Kidney (tissue), 14 donors: ENCODE measurements around the gene DBNL. TPM values are rescaled to one million over a fixed set of nuclear protein-coding genes. Genes with fewer than 3 reads are reported as not detected.

ENCODE experiments used
- DNase-seq, 5 donors: peaks; one replicate each; pipeline ENCODE4 v3.0.0-alpha.2; 2013 to 2020
- FAIRE-seq: peaks from 2 replicates; lab custom pipeline; 2012; peaks lifted over from hg19 to GRCh38; lab: Jason Lieb, UNC
- H3K27ac ChIP-seq, 2 donors: one replicate each; pipeline ENCODE4 v1.7.0; 2013; ENCODE audit warnings: low read depth in 2 of 2, low read length in 2 of 2, inconsistent platforms in 1 of 2
- H3K27me3 ChIP-seq: one replicate; pipeline ENCODE4 v1.7.1; 2013; ENCODE audit warnings: low read length, inconsistent platforms; ENCODE audit not compliant: control insufficient read depth, insufficient read depth
- H3K36me3 ChIP-seq, 3 donors: one replicate each; pipeline versions ENCODE4 v1.7.0 to v1.7.1; 2013; ENCODE audit warnings: low read length in 3 of 3, control low read depth in 1 of 3, inconsistent platforms in 1 of 3; ENCODE audit not compliant: insufficient read depth in 3 of 3, control insufficient read depth in 2 of 3
- H3K4me1 ChIP-seq, 3 donors: one replicate each; pipeline versions ENCODE4 v1.7.0 to v1.7.1; 2013; ENCODE audit warnings: low read length in 3 of 3, inconsistent platforms in 1 of 3, low read depth in 1 of 3; ENCODE audit not compliant: control insufficient read depth in 2 of 3, insufficient read depth in 2 of 3
- H3K4me3 ChIP-seq, 3 donors: one replicate each; pipeline versions ENCODE4 v1.7.0 to v1.8.1; 2013; ENCODE audit warnings: low read length in 3 of 3, control low read depth in 1 of 3, inconsistent platforms in 1 of 3
- H3K9ac ChIP-seq, 3 donors: one replicate each; pipeline versions ENCODE4 v1.7.0 to v1.7.1; 2013; ENCODE audit warnings: low read length in 3 of 3, control low read depth in 1 of 3, inconsistent platforms in 1 of 3
- H3K9me3 ChIP-seq, 3 donors: one replicate each; pipeline versions ENCODE4 v1.7.0 to v1.7.1; 2013; ENCODE audit warnings: low read length in 3 of 3, control low read depth in 1 of 3, inconsistent platforms in 1 of 3; ENCODE audit not compliant: control insufficient read depth in 2 of 3, insufficient read depth in 1 of 3
- intact Hi-C: fragments of 100-400 bp; cut with DNase I; formaldehyde crosslinking; loops from one replicate; pipeline ENCODE4 v1.11.1; 2022
- polyA plus RNA-seq: library from polyadenylated mRNA; stranded (reverse); fragments of 350-450 nt; fragmentation: Illumina TruSeq; extraction: RNeasy Lipid Tissue Mini Kit (QIAGEN cat#74804); gene quantifications from one replicate; pipeline ENCODE4 v1.2.3, GENCODE V29; 2014; ENCODE audit warnings: low read depth, low replicate concordance; ENCODE audit not compliant: insufficient read depth
- total RNA-seq: library from RNA; stranded (reverse); fragmentation: NEBNext Ultra II Directional; extraction: Animal tissue kit (Norgen Biotek cat#: 25700); gene quantifications from one replicate; pipeline ENCODE4 v1.2.1, GENCODE V29; 2021
- TF ChIP-seq, protein P1 (sequence below): IDR thresholded peaks from 3 replicates; pipeline ENCODE4 v1.5.1; 2012; ENCODE audit warnings: mild to moderate bottlenecking, moderate library complexity, borderline replicate concordance; ENCODE audit not compliant: insufficient read depth; ENCODE audit errors: extremely low read depth
- donor health status: control.
- donor health status: control.
- donor health status: control.
- donor health status: control.
- donor health status: control.
- donor health status: DM: yes; HTN: yes; CAD: no.
- donor health status: Normal renal cell carcinoma (clear cell type).

DBNL gene
- total and polyA plus RNA-seq, 2 donors from 2014 or later: 85.9 to 103 TPM

DNA sequence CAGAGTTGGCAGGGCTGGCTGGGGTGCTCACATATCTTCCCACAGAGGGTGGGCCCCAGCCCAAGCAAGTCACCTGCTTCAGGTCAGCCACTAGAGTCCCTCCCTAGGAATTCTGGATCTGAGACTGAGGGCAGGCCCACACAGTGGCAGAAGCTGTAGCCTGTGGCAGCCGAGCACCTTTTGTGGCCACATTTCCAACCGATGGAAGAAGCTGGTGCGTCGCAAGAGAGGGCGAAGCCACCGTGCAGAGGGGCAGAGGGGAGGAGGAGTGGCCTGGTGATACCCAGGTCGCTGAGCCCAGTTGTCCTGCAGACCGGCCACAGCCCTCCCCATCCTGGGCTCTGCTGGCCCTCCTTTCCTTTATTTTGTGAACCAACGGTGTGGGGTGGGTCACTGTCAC lies 32.6 kb downstream of the DBNL start:
- Histone ChIP-seq H3K9me3 (no peaks in the 10 kb centered on the region), H3K4me3 (no peak overlapping the region), H3K9ac (no peak overlapping the region), H3K27me3 (no peaks in the 10 kb centered on the region), H3K4me1 (peaks cover 3 to 55% (median 51%) of the 10 kb centered on the region in 3 donors), H3K27ac (no peak overlapping the region), H3K36me3 (peaks cover 2 to 47% (median 7%) of the 10 kb centered on the region in 3 donors)
- FAIRE-seq (no peak), DNase-seq (peak in 1 of 5 donors; percentile 61)
- TF ChIP-seq, protein P1, sequence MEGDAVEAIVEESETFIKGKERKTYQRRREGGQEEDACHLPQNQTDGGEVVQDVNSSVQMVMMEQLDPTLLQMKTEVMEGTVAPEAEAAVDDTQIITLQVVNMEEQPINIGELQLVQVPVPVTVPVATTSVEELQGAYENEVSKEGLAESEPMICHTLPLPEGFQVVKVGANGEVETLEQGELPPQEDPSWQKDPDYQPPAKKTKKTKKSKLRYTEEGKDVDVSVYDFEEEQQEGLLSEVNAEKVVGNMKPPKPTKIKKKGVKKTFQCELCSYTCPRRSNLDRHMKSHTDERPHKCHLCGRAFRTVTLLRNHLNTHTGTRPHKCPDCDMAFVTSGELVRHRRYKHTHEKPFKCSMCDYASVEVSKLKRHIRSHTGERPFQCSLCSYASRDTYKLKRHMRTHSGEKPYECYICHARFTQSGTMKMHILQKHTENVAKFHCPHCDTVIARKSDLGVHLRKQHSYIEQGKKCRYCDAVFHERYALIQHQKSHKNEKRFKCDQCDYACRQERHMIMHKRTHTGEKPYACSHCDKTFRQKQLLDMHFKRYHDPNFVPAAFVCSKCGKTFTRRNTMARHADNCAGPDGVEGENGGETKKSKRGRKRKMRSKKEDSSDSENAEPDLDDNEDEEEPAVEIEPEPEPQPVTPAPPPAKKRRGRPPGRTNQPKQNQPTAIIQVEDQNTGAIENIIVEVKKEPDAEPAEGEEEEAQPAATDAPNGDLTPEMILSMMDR: no peak
- intact Hi-C loops: no loop called here

DNA sequence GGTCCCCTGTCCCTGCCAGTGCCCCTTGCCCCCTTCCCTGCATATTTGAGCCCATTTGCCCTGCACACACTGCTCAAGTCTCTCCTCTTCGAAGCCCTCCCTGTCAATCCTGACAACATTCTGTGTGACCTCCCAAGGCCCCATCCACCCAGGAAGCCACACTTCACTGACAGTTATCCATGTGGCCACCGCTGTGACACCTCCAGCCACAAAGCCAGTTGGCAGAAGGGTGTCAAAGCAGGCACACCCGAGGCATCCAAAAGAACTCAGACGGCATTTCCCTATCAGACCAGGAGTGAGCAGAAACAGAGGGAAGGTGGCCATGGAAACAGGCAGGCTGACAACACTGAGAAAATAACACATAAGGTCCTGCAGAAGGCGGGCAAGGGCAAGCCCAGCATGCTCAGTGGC lies 33.2 kb downstream of the DBNL start:
- TF ChIP-seq, protein P1: no peak
- intact Hi-C loops: no loop called here
- H3K4me3 ChIP-seq: no peak overlapping the region
- H3K27me3 ChIP-seq: no peaks in the 10 kb centered on the region
- peak overlapping the region in 1 of 2 donors; percentile 36 for H3K27ac ChIP-seq
- peaks cover 2 to 46% (median 7%) of the 10 kb centered on the region in 3 donors for H3K36me3 ChIP-seq
- FAIRE-seq: no peak
- peak in 2 of 5 donors; percentile 38 to 43 for DNase-seq
- H3K4me1 ChIP-seq: peaks cover 3 to 51% (median 46%) of the 10 kb centered on the region in 3 donors
- no peak overlapping the region for H3K9ac ChIP-seq
- H3K9me3 ChIP-seq: no peaks in the 10 kb centered on the region

GRCh38 chr7:44078521-44078920 lies 34.0 kb downstream of the DBNL start:
- H3K4me1 ChIP-seq: peaks cover 3 to 47% (median 39%) of the 10 kb centered on the region in 3 donors
- peaks cover 2 to 38% (median 7%) of the 10 kb centered on the region in 3 donors for H3K36me3 ChIP-seq
- peak overlapping the region in 1 of 2 donors; percentile 36 for H3K27ac ChIP-seq
- no peaks in the 10 kb centered on the region for H3K27me3 ChIP-seq
- TF ChIP-seq, protein P1: no peak
- no peak overlapping the region for H3K4me3 ChIP-seq
- FAIRE-seq (no peak), DNase-seq (peak; percentile 86 to 91 (median 88))
- intact Hi-C loops: no loop called here
- H3K9me3 ChIP-seq: no peaks in the 10 kb centered on the region
- peak overlapping the region in 1 of 3 donors; percentile 7 for H3K9ac ChIP-seq
